Fibroblast of skin of left biceps (primary cell): ENCODE data around the gene SACM1L.
"Not testable (repeated sequence)": the region's sequence is repeated elsewhere in the genome, so short reads cannot be mapped to it uniquely, and the experiment has no call there.

Experiments
- DNase-seq, 2 experiments: peaks; one replicate each; pipeline ENCODE4 v3.0.0-alpha.2; 2013; ENCODE audit warnings: low read depth in 2 of 2

The SACM1L gene

GRCh38 chr3:45741247-45741646 lies 52.1 kb downstream of the SACM1L start:
- DNase-seq: no peak

DNA sequence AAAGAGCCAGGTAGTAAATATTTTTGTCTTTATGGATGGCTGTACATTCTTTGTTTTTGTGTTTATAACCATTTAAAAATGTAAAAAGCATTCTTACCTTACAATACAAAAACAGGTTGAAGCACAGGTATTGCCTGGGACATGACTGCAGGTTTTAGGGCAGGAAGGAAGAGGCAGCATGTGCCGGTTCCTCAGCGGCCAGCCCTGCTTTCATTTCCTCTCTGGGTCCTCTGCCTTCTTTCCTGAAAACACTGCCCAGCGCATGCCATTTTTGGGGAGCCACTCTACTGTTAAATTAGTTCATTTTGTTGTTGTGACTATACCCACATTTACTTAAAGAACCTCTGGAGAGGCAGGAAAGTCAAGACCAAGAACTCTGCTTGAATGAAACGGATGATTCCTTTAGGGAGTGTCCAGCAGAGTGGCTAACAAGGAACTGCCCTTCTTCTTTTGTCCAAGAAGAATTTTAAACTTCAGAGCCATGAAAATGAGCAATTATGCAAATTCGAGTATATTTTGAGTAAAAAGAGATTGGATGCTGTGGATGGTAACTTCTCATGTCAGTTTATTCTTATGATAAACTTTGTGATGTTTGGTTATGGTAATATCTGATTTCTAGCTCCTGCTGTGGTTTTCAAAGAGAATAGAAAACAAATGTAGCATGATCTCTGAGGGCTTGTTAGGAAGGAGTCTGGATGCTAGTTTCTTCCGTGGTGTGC lies 52.7 kb downstream of the SACM1L start:
- no peak for DNase-seq

DNA sequence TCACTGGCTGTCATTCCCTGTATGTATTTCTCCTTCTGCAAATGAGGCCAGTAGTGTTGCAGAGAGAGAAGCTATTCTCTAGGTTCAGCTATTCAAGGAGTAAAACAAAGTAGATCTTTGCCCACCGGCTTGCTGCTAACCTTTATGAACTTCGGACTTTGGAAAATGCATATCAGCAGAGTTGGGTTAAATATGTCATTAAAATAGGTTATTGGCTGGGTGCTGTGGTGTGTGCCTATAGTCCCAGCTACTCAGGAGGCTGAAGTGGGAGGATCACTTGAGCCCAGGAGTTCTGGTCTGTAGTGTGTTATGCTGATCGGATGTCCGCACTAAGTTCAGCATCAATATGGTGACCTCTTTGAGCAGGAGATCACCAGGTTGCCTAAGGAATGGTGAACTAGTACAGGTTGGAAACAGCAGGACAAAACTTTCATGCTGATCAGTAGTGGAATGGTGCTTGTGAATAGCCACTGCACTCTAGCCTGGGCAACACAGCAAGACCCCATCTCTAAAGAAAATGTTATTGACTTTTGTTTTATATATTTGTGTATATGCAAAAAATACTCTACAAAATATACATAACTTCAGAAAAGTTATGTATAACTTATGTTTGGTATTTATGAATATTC lies 53.4 kb downstream of the SACM1L start:
- DNase-seq: no peak

DNA sequence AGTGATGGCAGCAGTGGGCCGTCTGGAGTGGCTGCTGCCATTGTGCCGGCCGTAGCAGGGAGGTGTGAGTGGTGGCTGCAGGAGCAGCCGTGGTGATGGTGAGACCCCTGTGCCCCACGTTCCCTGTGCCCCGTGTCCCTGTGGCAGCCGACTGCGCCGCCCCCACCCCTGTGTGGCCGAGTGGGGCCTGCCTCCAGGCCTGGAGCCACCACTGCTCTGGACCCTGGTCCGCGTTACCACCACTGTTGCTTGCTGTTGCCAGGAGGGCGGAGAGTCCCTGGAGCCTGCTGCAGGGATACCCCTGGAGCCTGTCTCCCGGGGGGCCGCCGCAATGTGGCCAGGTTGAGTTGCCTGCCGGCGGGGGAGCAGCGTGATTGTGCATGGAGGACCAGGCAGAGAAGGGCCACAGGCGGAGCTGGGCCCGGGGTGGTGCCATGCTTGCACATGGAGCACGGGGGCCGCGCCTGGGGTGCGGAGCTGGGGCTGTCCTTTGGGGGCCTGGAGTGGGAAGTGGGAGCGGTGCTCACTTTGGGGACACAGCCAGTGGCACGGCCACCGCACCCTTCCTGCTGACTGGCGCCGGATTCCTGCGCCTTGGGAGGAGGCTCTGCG lies 57.1 kb downstream of the SACM1L start:
- DNase-seq: no peak

DNA sequence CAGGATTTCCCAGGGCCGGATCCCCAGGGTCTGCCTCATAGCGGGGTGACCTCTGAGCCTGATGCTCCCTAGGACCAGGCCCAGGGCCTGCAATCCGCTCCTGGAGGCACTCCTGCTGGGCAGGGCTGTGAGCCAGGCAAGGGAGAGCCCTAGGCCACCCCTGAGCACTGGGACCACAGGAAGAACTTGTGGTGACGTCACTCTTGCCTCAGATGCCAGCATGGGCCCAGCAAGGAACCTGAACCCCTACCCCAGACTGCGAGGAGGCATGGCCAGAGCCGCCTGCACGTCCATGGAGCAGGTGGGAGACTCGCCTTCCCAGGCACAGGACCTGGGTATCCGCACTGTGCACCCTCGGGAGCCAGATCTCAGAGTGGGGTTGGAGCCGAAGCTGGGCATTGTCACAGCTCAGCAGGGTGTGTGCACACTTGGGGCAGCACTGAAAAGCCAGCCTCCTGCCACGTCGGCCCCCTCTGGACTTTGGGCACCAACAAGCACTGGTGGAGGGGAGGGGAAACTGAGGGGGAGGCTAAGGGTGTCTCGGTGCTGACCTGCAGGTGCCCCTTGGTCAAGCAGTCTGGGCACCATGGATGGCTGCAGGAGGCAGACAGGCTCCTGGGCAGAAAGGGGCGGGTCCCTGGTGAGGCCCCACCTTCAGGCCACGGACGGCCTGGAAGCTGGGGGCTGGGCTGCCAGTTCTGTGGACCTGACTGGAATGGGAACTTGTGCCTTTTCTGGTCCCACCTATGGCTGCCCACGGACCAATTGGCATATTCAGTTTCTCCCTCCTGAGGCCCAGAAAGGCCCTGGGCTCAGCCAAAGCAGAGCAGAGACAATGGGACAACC lies 57.8 kb downstream of the SACM1L start:
- no peak for DNase-seq

GRCh38 chr3:45748068-45748467 lies 58.9 kb downstream of the SACM1L start:
- no peak for DNase-seq

DNA sequence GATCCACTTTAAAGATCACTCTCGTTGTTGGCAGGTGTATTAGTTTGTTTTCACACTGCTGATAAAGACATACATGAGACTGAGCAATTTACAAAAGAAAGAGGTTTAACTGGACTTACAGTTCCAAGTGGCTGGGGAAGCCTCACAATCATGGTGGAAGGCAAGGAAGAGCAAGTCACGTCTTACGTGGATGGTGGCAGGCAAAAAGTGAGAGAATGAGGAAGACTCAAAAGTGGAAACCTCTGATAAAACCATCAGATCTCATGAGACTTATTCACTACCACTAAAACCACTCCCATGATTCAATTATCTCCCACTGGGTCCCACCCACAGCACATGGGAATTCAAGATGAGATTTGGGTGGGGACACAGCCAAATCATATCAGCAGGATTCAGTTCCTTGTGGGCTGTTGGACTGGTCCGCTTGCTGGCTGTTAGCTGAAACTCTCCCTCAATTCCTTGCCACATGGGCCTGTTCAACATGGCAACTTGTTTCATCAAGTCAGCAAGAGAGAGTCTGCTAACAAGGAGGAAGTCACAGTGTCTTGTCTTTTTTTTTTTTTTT lies 59.9 kb downstream of the SACM1L start:
- not testable (repeated sequence) for DNase-seq

DNA sequence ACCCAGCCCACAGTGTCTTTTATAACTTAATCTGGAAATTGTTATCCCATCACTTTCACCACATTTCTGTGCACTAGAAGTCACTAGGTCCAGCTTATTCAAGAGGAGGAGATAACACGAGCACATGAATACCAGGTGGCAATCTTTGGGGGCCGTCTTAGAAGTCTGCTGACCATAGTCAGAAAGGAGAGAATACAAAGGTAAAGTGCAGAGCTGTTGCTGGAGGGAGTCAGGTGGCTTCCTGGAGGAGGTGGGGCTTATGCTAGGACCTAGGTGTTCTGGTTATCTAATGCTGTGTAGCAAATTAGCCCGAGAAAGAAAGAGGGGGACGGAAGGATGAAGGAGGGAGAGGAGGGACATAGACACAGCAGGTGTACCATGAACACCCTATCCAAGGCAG lies 60.7 kb downstream of the SACM1L start:
- DNase-seq: no peak

DNA sequence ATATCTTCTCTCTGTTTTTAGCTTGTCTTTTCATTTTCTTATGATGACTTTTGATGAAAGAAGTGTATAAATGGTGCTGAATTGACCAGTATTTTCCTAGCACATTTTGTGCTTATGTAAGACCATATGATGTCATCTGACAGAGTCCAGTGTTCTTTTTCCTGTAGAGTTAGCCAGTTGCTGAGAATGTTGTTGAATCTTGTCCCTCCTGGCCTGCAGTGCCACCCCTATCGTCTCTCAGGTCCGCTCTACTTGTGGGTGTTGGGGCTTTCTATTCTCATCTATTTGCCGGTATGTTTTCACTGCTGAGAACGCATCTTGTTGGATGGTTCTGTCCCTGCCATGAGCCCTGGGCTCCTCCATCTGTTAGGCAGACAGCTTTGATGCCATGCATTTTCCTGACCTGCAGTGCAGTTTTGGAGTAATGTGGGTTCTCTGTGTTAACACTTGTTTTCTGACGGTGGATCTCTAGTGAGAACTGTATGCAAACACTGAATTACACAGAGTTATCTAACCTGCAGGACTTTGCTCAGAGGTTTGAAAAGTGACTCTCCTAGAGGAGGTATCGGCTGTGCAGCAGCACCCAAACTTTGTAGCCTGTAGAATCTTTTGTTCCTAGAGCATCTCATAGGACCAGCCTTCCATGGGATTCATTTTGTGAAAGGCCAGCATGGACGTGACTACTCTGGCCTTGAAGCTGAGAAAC lies 62.5 kb downstream of the SACM1L start:
- no peak for DNase-seq

GRCh38 chr3:45753095-45753494 lies 63.9 kb downstream of the SACM1L start:
- no peak for DNase-seq

- no peak for DNase-seq
These were observed 65.3 kb downstream of the SACM1L start for GRCh38 chr3:45754461-45754860.

GRCh38 chr3:45756055-45756454 lies 66.9 kb downstream of the SACM1L start:
- no peak for DNase-seq

GRCh38 chr3:45757141-45757540 lies 67.9 kb downstream of the SACM1L start:
- DNase-seq: not testable (repeated sequence)

DNA sequence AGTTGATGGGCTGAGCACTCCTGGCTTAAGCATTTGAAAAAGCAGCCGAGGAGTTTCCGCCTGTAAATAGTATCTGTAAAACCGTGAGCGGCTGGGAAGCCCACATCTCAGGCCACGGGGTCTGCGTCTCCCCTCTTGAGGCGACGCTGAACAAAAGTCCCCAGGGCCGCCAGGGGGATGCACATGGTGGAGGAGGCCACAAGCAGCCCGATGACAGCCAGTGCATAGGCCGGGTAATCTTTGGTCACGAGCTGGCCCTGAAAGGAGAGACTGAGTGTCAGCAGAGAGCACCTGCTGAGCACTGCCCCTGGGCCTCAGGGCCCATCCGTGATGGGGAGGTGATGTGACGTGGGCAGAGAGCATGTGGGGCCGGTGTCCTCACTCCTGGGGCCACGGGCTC lies 69.7 kb downstream of the SACM1L start:
- DNase-seq: no peak

DNA sequence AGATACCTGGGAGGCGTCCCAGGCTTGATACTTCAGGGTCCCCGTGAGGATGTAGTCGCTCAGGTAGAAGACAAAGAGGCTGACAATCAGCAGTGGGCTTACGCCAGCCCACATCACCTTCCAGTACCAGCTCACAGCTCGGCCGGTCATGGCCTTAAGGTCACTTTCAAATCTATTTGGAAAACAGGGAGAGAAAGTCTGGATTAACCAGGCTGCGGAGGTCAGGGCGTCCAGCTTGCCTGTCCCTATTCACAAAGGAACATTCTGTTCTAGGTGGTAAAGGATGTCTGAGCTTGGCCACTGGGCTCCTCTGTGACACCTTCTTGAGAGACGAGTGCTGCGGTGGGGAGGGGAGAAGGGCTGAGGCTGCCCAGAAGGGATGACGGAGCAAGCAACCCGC lies 70.7 kb downstream of the SACM1L start:
- DNase-seq: no peak

GRCh38 chr3:45760878-45761711 lies 71.9 kb downstream of the SACM1L start:
- peak; percentile 9 to 11 for DNase-seq

GRCh38 chr3:45761831-45762230 lies 72.6 kb downstream of the SACM1L start:
- no peak for DNase-seq

GRCh38 chr3:45762647-45763302 lies 73.6 kb downstream of the SACM1L start:
- DNase-seq: no peak

DNA sequence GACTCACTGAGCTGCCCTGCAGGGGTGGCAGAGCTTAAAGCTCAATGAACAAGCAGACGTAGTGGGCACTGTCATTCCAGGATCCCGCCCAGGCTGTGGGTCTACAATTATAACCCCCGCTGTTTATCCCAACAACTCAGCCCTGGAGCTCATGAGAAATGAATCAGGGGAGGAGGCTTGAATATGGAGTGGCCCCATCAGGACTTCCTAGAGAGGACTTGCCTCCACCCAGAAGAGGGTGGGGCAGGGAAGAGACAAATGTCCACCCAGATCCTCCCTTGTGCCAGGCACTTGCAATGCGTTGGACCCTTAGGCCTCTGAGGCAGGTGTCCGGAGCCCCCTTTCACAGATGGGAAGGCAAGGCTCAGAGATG lies 74.1 kb downstream of the SACM1L start:
- no peak for DNase-seq

GRCh38 chr3:45765266-45765851 lies 76.2 kb downstream of the SACM1L start:
- no peak for DNase-seq
